NCI-H1694 treated with DMSO at 0.1 percent for 48 hours (cell line): Measurements from ENCODE around the gene SALL4.
"Not testable (repeated sequence)": the region's sequence is repeated elsewhere in the genome, so short reads cannot be mapped to it uniquely, and the experiment has no call there.

Source experiments
- DNase-seq: peaks from one replicate; lab custom pipeline; 2025; lab: John Stamatoyannopoulos, UW

Gene SALL4

DNA sequence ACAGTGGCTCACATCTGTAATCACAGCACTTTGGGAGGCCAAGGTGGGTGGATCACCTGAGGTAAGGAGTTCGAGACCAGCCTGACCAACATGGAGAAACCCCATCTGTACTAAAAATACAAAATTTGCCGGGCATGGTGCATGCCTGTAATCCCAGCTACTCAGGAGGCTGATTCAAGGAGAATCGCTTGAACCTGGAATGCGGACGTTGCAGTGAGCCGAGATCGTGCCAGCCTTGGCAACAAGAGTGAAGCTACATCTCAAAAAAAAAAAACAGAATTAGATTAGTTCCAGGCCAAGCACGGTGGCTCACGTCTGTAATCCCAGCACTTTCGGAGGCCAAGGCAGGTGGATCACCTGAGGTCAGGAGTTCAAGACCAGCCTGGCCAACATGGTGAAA, 36.9 kb downstream of the SALL4 start:
- DNase-seq = not testable (repeated sequence)

DNA sequence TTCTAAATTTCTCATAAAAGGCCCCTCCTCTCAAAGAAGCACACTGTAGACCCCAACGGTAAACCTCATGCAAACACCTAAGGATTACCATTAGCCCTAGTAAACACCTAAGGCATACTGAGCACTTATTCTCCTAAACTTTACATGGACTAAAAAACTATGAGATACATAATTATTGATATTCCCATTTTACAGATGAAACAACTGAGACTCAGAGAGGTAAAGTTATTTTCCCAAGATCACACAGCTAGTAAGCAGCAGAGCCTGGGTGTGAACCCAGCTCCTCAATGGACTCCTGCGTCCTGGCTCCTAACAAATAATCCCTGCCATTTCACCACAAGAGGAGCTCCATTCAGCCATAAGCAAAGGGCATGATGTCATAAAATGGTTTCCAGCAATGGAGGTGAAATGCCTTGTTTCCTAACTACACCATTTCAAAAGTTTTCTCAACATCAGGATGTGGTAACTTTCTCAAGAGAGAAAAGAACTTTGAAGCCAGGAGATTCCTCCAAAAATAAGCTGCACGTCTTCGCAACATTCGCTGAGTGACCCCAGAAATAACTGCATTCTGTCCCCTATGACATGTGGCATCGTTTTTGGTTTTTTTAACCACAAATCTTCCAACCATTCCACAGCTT, 38.2 kb downstream of the SALL4 start:
- DNase-seq = no peak

DNA sequence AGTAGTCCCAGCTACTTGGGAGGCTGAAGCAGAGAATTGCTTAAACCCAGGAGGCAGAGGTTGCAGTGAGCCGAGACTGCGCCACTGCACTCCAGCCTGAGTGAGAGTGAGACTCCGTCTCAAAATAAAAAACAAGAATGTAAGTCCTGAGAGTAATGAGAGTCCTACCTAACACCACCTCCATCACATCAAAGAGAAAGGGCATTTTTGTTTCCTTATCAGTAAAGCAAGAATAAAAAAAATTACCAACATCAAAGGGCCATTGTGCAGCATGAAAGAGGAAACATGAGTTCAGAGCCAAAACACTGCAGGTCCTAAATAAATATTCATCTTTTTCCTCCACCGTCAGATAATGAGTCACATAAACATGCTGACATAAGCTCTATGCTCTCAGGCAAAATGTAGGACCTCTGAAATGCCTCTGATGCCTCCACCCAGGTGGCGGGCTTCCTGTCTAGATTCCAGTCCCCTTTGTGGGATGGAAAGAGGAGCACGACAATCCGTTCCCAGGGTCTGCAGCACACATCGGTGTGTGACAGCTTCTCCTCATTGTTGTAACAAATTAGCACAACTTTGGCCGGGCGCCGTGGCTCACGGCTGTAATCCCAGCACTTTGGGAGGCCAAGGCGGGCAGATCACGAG, 41.3 kb downstream of the SALL4 start:
- DNase-seq = no peak

DNA sequence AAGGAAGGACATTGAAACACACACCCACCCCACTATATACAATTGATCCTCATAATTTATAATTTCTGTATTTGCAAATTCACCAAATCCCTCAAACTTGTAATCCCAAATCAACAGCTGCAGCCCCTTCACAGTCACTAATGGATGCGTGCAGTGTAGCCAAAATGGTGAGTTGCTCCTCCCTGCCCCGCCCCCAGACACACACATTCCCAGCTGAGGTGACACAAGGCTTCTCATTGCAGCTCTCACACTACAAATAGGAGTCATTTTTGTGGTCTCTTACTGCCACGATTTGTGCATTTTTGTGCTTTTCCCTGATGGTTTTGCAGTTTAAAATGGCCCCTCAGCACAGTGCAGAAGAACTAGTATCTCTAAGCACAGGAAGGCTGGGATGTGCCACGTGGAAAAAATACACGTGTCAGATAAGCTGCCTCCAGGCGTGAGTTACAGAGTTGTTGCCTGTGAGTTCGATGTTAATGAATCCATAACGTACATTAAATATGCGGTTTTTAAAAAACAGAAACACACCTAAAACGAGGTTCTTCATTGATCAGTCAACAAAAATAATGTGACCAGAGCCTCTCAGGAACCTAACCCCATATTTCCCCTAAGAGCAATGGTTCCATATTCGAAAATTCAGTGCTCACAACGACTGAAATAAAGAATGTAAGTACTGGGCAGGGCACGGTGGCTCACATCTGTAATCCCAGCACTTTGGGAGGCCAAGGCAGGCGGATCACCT, 42.4 kb downstream of the SALL4 start:
- no peak for DNase-seq

DNA sequence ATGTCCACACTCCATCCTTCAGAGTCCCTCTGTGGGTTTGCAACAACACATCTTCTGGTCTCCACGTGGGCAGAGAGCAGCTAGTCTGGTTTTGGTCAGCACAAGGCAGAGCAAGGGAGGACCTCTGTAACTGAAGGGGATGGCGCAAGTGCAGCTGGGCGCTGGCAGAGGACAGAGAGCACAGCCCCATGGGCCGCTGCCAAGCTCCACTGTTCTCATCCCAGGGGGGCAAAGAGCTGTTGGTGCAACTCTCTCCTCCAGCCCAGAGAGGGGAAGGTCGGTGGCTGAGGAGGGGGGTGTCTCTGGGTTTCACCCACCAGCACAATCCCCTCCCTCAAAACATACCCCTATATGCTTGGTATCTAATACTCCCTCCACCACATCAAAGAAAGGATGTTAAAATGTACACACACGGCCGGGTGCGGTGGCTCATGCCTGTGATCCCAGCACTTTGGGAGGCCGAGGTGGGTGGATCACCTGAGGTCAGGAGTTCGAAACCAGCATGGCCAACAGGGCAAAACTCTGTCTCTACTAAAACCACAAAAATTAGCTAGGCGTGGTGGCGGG, 43.3 kb downstream of the SALL4 start:
- DNase-seq = no peak

DNA sequence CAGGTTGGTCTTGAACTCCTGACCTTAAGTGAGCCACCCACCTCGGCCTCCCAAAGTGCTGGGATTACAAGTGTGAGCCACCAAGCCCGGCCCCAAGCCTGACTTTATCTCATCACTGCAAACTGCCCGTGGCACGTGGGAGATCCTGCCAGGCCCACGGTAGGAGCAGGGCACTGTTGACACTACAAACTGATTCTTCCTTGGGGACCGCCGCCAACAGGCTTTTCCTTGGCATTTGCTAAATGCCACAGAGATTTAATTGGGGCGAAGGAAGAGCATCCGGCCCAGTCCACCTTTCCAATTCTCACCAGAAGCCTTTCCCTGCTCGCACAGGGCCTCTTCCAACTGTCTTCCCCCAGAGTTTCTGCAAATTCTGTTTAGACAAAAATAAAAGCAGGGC, 45.1 kb downstream of the SALL4 start:
- DNase-seq = no peak

DNA sequence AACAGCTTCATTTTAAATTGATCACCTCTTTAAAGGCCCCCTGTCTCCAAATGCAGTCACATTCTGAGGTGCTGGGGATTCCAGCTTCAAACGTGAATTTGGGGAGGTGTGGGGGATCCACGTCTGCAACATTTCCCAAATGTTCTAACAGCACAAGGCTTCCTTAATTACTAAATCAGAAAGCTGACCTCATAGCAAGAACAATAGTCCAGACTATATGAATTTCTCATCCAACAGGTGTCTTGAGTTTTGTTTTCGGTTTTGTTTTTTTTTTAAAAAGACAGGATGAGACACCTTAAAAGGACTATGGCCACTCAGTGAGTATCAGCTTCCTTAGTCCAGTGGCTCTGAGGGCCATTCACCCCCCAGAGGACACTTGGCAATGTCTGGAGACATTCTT, 45.7 kb downstream of the SALL4 start:
- DNase-seq = no peak

DNA sequence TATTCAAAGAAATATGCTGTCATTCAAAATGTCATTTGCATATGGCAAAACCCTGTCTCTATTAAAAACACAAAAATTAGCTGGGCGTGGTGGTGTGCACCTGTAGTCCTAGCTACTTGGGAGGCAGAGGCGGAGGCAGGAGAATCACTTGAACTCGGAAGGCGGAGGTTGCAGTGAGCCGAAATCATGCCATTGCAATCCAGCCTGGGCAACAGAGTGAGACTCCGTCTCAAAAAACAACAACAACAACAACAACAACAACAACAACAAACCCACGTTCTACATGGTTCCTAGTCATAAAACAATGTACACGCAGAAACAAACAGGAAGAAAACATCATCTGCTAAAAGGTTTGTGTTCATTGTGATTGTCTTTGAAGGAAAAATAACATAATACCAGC, 49.1 kb downstream of the SALL4 start:
- DNase-seq = not testable (repeated sequence)

DNA sequence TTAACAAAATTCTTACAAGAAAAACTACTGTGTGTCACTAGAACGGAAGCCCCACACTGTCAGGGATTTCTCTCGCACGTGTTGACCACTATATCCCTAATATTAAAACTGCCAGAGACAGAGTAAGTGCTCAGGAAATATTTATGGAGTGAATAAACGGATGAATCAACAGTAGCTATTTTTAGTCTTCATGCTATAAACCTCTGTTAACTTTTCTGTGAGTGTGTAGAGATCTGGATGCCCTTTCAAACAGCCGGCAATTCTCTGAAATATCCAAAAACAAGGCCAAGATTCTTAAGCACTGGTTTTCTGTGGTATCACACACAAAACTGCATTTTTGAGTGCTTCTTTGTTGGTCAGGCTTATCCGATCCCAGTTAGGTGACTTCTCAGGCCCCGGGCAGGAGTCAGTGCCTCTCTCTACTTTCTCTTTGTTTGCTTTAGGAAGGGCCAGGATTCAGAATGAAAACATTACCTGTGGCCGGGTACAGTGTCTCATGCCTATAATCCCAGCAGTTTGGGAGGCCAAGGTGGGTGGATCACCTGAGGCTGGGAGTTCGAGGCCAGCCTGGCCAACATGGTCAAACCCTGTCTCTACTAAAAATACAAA, 49.9 kb downstream of the SALL4 start:
- no peak for DNase-seq

DNA sequence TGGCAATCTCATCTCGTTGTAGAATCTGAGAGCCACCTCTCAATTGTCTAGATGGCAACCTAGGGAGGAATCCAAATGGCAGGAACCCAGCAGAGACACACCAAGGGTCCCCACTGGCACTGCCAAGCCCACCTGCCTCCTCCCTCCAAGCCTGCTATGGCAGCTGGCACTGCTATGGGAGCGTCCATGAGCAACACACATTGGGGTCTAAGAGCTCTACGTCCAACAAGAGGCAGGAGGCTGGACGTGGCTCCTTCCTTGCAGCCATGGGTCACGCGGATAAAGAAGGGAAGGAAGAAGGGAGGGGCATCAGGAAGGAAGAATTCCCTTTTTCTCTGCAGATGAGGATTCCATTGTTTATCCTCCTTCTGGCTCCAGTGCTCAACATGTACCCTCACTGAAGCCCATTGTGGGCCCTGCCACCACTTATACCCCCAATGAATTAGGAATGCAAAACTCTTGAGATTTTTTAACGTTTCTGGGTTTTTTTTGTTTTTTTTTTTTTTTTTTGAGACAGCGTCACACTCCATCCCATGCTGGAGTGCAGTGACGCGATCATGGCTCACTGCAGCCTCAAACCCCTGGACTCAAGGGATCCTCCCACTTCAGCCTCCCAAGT, 51.4 kb downstream of the SALL4 start:
- DNase-seq = no peak

DNA sequence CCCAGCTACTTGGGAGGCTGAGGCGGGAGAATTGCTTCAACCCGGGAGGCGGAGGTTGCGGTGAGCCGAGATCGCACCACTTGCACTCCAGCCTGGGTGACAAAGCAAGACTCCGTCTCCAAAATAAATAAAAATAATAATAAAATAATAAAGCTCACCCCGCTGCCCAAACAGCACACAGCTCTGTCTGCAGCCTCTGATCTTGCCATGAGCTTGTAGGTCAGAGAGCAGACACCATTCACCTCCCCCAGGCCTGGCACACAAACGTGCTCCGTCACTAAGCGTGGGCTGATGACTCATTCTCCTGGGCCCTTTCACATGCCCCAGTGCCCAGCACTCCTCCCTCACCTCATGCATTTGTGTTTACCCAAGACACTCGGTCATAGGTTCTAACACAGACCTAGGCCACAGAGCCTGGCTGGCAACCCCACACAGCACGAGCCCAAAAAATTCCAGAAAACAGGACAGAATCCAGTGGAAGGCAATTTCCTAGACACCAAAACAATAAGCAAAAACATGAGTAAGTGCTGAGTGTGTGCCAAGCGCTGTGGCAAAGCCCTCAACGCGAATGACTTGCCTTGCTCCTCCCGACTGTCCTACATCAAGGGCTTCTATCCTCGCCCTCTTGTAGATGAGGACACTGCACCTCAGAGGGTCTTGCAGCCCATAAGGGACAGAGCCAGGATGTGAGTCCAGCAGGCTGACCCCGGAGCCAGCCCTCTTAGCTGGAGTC, 52.1 kb downstream of the SALL4 start:
- DNase-seq = peak; percentile 25

DNA sequence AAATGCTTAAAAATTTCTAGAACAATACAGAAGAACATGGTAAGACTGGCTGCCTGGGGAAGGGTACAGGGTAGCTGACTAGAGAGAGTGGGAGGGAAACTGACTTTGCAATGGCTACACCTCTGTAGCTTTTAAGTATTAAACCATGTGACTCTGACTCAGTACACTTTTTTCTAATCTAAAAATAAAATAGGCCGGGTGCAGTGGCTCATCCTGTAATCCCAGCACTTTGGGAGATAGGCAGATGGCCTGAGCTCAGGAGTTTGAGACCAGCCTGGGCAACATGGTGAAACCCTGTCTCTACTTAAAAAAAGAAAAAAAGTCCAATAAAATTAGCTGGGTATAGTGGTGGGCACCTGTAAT, 52.7 kb downstream of the SALL4 start:
- peak; percentile 4 for DNase-seq

DNA sequence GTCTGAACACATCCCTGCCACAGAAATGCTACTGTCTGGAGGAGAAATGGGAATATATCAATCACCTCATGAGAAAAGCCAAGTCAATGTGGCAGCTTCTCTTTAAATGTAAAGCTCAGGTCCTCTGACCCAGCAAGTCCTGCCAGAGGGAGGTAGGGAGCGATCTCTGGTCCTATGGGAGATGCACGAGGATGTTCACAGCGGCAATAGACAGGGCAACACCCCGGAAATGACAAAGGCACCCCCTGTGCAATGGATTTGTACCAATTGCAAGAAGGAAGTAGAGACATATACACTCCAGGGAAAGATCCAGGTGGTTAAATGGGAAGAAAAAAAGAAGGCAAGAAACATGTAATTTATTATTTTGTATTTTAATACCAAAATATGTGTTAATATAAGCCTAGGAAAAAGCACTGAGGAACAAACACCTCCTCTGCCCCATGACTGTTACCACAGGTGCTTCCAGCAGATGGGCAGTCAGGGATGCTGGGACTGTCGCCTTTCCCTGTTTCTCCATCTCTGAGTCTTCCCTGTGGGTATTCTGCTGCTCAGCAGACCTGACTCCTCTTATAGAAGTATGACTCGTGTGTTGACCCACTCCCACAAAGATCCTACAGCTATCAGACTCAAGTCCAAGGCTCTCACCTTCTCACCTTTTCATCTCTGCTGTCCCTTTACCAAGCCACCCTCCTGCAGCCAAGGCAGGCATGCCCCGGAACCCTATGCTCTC, 55.0 kb downstream of the SALL4 start:
- no peak for DNase-seq

DNA sequence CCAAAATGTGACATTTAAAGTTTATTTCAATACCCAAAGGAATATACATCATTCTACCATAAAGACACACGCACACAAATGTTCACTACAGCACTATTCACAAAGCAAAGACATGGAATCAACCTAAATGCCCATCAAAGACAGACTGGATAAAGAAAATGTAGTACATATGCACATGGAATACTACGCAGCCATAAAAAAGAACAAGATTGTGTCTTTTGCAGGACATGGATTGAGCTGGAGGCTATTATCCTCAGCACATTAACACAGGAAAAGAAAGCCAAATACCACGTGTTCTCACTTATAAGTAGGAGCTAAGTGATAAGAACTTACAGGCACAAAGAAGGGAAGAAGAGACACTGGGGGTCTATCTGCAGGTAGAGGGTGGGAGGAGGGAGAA, 56.5 kb downstream of the SALL4 start:
- no peak for DNase-seq

DNA sequence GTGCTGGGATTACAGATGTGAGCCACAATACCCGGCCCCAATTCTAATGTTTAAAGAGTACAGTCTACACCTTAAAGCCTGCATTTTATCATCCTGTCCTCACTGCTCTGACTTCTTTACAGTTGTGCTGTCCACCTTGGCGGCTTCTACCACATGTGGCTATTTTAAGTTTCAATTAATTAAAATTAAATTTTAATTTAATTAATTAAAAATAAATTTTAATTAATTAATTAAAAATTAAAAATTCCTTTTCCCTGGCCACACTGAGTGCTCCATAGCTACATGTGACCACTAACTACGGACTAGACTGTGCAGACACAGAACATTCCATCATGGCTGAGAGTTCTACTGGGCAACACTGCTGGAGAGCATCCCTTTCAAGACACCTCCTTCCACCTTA, 61.5 kb downstream of the SALL4 start:
- no peak for DNase-seq

DNA sequence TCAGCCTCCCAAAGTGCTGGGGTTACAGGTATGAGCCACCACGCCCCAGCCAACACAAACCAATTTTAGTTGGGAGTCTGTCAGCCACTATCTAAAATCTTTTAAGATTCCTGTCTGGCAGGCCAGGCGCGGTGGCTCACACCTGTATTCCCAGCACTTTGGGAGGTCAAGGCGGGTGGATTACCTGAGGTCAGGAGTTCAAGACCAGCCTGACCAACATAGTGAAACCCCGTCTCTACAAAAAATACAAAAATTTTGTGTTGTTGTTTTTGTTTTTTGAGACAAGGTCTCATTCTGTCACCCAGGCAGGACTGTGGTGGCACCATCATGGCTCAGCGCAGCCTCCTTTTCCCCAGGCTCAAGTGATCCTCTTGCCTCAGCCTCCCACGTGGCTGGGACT, 62.0 kb downstream of the SALL4 start:
- not testable (repeated sequence) for DNase-seq

DNA sequence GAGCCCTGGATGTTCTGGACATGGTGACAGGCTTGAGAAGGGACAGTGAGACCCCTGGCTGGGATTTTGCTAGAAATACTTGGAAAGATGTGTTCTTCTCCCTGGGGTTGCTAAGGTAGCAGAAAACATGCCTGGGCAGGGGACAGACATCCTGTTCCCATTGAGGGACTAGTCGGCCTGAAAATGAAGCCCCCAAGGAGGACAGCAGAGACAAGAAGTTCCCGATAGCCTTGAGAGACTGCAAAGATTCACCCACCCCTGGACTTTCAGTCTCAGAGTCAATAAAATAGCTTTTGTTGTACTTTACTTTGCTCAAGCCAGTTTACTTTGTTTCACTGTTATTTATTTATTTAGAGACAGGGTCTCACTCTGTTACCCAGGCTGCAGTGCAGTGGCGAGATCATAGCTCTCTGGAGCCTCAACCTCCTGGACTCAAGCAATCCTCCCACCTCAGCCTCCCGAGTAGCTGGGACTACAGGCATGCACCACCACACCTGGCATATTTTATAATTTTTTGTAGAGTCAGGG, 62.5 kb downstream of the SALL4 start:
- DNase-seq = no peak

DNA sequence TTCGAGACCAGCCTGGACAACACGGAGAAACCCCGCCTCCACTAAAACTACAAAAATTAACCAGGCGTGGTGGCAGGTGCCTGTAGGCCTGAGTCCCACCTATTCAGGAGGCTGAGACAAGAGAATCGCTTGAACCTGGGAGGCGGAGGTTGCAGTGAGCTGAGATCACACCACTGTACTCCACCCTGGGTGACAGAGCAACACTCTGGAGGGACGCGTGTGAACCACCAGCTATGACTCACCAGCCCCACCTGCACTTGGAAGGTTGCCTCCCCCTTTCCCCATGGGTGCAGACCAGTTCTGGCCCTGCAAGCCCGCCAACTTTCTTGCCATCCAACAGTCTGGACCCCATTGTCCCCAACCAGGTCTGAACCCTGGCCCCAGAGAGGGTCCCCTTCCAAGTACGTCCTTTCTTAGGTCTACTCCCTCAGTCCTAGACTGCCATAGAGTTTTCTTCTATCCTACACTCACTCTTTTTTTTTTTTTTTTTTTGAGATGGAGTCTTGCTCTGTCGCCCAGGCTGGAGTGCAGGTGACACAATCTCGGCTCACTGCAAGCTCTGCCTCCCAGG, 63.4 kb downstream of the SALL4 start:
- no peak for DNase-seq

DNA sequence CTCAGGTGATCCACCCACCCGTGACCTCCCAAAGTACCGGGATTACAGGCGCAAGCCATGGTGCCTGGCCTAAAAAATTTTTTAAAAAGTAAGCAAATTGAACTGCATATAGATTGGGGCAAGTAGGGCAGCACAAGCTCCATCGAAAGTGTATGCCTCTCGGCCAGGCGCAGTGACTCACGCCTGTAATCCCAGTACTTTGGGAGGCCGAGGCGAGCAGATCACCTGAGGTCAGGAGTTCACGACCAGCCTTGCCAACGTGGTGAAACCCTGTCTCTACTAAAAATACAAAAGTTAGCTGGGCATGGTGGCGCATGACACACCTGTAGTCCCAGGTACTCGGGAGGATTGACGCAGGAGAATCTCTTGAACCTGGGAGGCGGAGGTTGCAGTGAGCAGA, 64.1 kb downstream of the SALL4 start:
- DNase-seq = not testable (repeated sequence)

DNA sequence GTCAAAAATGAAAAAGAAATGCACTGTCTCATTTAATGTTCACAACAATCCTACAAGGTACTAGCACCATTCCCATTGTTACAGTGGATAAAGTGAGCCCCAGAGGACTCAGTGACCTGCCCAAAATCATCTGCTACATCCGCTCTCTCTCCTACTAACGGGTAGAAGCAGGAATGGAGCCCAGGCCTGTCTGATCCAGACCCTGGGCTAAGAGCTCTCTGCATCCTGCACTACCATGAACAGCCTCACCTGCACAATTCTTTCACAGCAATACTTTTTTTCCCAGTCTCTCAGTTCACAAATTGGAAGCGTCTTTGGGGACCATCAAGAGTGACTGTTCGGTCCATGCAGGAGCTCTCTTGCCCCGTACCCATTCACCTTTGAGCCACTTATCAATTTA, 65.4 kb downstream of the SALL4 start:
- no peak for DNase-seq
